ENCODE results near the gene PLXNB2. TPM values are rescaled to one million over a fixed set of nuclear protein-coding genes. Genes with fewer than 3 reads are reported as not detected.

PLXNB2 gene
- total RNA-seq, 1 donor from 2014 or later = 256 TPM

GRCh38 chr22:50308986-50309600, 1.6 kb upstream of the PLXNB2 start:
- H3K27me3 ChIP-seq (ENCODE audit: low read depth) = no peaks in the 10 kb centered on the region
- H3K4me3 ChIP-seq = no peak overlapping the region
- intact Hi-C loops (cut with DNase I) = no loop called here
- ATAC-seq (no peak), DNase-seq (no peak)
- peak overlapping the region; percentile 90 for H3K27ac ChIP-seq
- TF ChIP-seq CTCF (IDR thresholded peaks at IDR 0.05) = no peak
- H3K9me3 ChIP-seq = no peaks in the 10 kb centered on the region
- peaks cover 56% of the 10 kb centered on the region for H3K4me1 ChIP-seq
- H3K36me3 ChIP-seq = no peaks in the 10 kb centered on the region

DNA sequence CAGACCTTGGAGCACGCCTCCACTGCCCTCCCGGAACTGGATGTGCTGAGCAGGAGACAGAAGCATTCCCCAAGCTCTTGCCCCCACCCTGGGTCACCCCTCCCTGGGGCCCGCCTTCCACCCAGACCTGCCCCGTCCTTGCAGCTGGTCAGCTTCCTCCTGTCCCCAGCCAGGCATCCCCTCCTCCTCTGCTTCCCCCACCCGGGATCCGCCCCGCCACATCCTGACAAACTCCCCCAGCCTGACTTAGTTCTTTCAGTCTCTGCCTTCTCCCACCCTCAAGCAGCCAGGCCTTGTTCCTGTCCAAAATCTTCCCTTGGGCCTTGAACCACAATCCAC, 1.1 kb upstream of the PLXNB2 start:
- Histone ChIP-seq H3K27ac (peak overlapping the region; percentile 90), H3K9me3 (no peaks in the 10 kb centered on the region), H3K36me3 (no peaks in the 10 kb centered on the region), H3K4me1 (peaks cover 56% of the 10 kb centered on the region), H3K27me3 (ENCODE audit: low read depth) (no peaks in the 10 kb centered on the region), H3K4me3 (peak overlapping the region; percentile 27)
- DNase-seq (peak; percentile 86), ATAC-seq (peak; percentile 17 to 44)
- intact Hi-C loops (cut with DNase I) = no loop called here
- TF ChIP-seq CTCF (IDR thresholded peaks at IDR 0.05) = no peak

DNA sequence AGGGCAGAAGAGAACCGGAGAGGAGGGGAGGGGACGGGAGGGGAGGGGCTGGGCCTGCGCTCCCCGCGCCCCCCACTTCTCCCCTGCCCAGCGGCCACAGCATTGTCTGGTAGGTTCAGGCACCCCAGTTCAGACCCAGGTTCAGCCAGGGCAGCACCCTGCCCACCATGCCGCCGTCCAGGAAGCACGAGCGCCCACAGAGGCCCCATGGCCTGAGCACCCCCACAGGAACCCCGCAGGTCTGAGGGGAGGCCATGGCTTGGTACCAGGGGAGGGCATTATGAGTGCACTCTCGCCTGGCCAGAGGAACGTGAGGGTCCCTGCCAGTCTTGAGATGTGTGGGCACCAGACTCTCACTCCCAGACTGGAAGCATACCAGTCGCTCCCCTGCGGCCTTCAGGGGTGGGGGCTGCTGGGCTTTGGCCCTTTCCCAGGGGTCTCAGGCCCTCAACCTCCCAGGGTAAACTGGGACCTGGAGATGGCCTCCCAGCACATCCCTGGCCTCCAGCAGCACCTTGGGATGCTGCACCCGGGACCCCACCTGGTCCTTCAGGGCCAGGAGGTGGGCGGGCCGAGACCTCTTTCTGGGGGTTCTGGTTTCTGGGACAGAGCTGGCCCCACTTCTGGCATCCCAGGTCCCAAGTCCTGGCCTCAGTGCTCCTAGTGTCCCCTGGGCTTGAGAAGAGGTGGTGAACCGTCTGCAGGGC, 597 bp upstream of the PLXNB2 start:
- Histone ChIP-seq H3K27ac (peak overlapping the region; percentile 90), H3K4me1 (peaks cover 59% of the 10 kb centered on the region), H3K36me3 (peaks cover 4% of the 10 kb centered on the region), H3K4me3 (peak overlapping the region; percentile 27), H3K9me3 (no peaks in the 10 kb centered on the region), H3K27me3 (ENCODE audit: low read depth) (no peaks in the 10 kb centered on the region)
- DNase-seq = no peak
- TF ChIP-seq CTCF (IDR thresholded peaks at IDR 0.05) = no peak
- no peak for ATAC-seq
- intact Hi-C loops (cut with DNase I) = no loop called here

- Histone ChIP-seq H3K36me3 (peaks cover 4% of the 10 kb centered on the region), H3K4me1 (peaks cover 75% of the 10 kb centered on the region), H3K4me3 (peak overlapping the region; percentile 87), H3K27ac (peak overlapping the region; percentile 93), H3K9me3 (no peaks in the 10 kb centered on the region), H3K27me3 (ENCODE audit: low read depth) (no peaks in the 10 kb centered on the region)
- ATAC-seq (peak; percentile 67 to 75), DNase-seq (peak; percentile 93)
- no peak for TF ChIP-seq CTCF (IDR thresholded peaks at IDR 0.05)
- intact Hi-C loops (cut with DNase I) = no loop called here
These were observed 1.4 kb downstream of the PLXNB2 start for GRCh38 chr22:50305923-50306566.

DNA sequence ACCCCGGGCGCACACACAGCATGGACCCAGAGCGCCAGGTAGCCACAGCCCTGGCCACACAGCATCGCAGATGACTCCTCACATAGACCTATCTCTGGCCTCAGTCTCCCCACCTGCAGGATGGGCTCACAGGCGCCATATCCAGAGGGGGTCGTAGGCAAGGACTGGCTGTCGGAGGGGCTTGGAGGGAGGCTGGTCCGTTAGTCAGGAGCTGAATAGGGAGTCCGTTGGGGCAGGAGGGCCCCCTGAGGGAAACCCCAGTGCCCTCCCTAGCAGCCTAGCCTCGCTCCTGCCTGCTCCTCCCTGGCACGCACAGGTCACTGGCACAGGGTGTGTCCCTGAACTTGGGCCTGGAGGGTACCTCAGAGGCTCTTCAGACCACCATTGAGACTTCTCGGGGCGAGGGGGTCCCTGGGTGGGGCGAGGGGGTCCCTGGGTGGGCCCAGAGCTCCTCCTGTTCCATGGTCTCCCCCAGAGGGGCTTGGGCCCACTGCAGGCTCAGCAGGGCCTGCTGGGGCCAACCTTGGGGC, 2.0 kb downstream of the PLXNB2 start:
- Histone ChIP-seq H3K9me3 (no peaks in the 10 kb centered on the region), H3K36me3 (peaks cover 4% of the 10 kb centered on the region), H3K27me3 (ENCODE audit: low read depth) (no peaks in the 10 kb centered on the region), H3K27ac (peak overlapping the region; percentile 93), H3K4me3 (peak overlapping the region; percentile 87), H3K4me1 (peaks cover 78% of the 10 kb centered on the region)
- no peak for DNase-seq
- ATAC-seq = peak; percentile 1 to 13
- no peak for TF ChIP-seq CTCF (IDR thresholded peaks at IDR 0.05)
- intact Hi-C loops (cut with DNase I) = no loop called here
